Smooth muscle cell of the pulmonary artery (primary cell): ENCODE measurements around the gene BEX5. TPM values are rescaled to one million over a fixed set of nuclear protein-coding genes. Genes with fewer than 3 reads are reported as not detected.

Experiments used
- total RNA-seq: library from RNA; depleted of rRNA; stranded (reverse); fragments of >200 nt; gene quantifications from 2 replicates; pipeline ENCODE4 v1.2.3, GENCODE V29; 2014

BEX5 gene
- not detected in 2 replicates for total RNA-seq

DNA sequence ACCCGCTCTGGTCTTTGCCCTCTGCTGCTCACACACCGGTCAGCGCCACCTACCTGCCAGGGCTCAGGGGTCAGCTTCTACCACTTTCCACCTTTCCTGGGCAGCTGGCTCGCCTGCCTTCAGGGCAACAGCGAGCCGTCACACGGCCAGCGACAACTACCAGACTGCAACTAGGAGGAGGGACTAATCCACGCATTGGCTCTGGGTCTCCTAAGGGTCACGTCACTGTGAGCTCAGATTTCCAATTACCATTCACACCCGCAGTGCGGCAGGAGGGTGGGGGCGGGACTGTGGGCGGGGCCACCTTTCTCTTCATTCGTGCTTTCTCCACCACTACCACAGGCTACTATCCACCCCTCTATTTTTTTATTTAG, at the start of gene BEX5:
BEX5 (minus strand) TSS at position 172 of the 374 bp plus-strand sequence. CDS start 1,712 bp downstream, outside the sequence.

DNA sequence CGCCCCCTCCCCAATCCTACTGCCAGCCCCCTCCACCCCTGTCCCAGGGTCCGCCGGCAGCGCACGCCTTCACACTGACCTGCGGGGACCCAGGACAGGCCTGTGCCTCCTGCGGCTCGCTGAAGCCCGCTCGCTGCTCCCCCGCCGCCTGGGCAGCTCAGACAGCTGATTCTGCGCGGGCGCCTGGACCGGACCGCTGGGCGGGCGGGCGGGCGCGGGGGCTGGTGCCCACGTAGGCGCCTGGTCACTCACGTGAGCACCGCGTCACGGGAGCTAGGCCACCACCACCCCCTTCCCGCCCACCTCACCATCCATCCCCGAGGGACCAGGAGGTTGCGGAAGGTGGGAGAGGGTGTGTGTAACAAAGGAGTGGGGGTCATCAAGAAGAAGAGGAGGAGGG, 13.5 kb downstream of the BEX5 start, which contains the start of gene TCEAL6:
TCEAL6 (minus strand) TSS at position 208 of the 400 bp plus-strand sequence.

DNA sequence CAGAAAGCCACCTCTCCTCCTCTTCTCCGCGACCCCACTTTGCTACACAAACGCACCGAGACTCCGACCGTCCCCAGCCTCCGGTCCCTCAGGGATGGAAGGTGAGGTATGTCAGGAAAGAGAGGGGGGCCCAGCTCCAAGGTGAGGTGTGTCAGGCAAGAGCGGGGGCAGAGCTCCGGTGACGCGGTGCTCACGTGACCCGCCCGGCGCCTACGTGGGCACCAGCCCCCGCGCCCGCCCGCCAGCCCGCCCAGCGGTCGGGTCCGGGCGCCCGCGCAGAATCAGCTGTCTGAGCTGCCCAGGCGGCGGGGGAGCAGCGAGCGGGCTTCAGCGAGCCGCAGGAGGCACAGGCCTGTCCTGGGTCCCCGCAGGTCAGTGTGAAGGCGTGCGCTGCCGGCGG, 30.3 kb downstream of the BEX5 start, which contains the start of gene TCEAL2:
TCEAL2 (plus strand) TSS at position 244 of the 400 bp plus-strand sequence. CDS start 1,152 bp downstream, outside the sequence.

Other genes starting within 250 kb of the BEX5 start
- 0.98 and 1.1 TPM in 2 replicates for gene ZMAT1, start 223.9 kb downstream of the BEX5 start, total RNA-seq
- gene TCEAL2, start 30.3 kb downstream of the BEX5 start, total RNA-seq = 0.23 TPM in 1 of 2 replicates, not detected in the other
- gene TCEAL6, start 13.5 kb downstream of the BEX5 start, total RNA-seq = not detected in 2 replicates
- gene TCP11X1, start 59.3 kb upstream of the BEX5 start, total RNA-seq = not detected in 2 replicates
- gene NXF2, start 91.2 kb upstream of the BEX5 start, total RNA-seq = not detected in 2 replicates